RWPE2 (cell line): ENCODE data around the gene IRAG1.
A peak's percentile ranks its signal among the peaks of the same experiment; 100 is the strongest.

ENCODE experiments used
- ATAC-seq: fragments of 200-7000 bp; cut with Tn5 transposase; 3 replicates; pipeline ENCODE4 v1.9.1; 2021; ENCODE audit warnings: low read depth
- DNase-seq: peaks from one replicate; pipeline ENCODE4 v3.0.0-alpha.2; 2020; ENCODE audit warnings: low spot score
- H3K27ac ChIP-seq: fragments of 450-650 bp; 2 replicates; pipeline ENCODE4 v1.5.1; 2017; ENCODE audit warnings: mild to moderate bottlenecking; ENCODE audit not compliant: poor library complexity, severe bottlenecking
- H3K27me3 ChIP-seq: fragments of 250-450 bp; sonication (Bioruptor Pico); 2 replicates; pipeline ENCODE4 v1.5.1; 2021; ENCODE audit warnings: mild to moderate bottlenecking, moderate library complexity; ENCODE audit not compliant: insufficient read depth, poor library complexity, severe bottlenecking
- H3K36me3 ChIP-seq: fragments of 250-450 bp; sonication (Bioruptor Pico); 2 replicates; pipeline ENCODE4 v1.5.1; 2020; ENCODE audit warnings: low read depth, mild to moderate bottlenecking, moderate library complexity
- H3K4me1 ChIP-seq: fragments of 250-450 bp; sonication (Bioruptor Pico); 2 replicates; pipeline ENCODE4 v1.5.1; 2021; ENCODE audit warnings: mild to moderate bottlenecking, moderate library complexity; ENCODE audit not compliant: insufficient read depth, poor library complexity, severe bottlenecking
- H3K4me3 ChIP-seq: fragments of 250-450 bp; sonication (Bioruptor Pico); 2 replicates; pipeline ENCODE4 v1.5.1; 2021; ENCODE audit warnings: mild to moderate bottlenecking, moderate library complexity; ENCODE audit not compliant: severe bottlenecking
- H3K9me3 ChIP-seq: fragments of 250-450 bp; sonication (Bioruptor Pico); 2 replicates; pipeline ENCODE4 v1.5.1; 2021; ENCODE audit warnings: mild to moderate bottlenecking, moderate library complexity; ENCODE audit not compliant: severe bottlenecking
- TF ChIP-seq, protein P1 (sequence below): fragments of 450-650 bp; IDR thresholded peaks from one replicate; pipeline ENCODE4 v1.5.1; 2017; ENCODE audit warnings: mild to moderate bottlenecking, moderate library complexity; ENCODE audit not compliant: poor library complexity, severe bottlenecking

The IRAG1 gene

DNA sequence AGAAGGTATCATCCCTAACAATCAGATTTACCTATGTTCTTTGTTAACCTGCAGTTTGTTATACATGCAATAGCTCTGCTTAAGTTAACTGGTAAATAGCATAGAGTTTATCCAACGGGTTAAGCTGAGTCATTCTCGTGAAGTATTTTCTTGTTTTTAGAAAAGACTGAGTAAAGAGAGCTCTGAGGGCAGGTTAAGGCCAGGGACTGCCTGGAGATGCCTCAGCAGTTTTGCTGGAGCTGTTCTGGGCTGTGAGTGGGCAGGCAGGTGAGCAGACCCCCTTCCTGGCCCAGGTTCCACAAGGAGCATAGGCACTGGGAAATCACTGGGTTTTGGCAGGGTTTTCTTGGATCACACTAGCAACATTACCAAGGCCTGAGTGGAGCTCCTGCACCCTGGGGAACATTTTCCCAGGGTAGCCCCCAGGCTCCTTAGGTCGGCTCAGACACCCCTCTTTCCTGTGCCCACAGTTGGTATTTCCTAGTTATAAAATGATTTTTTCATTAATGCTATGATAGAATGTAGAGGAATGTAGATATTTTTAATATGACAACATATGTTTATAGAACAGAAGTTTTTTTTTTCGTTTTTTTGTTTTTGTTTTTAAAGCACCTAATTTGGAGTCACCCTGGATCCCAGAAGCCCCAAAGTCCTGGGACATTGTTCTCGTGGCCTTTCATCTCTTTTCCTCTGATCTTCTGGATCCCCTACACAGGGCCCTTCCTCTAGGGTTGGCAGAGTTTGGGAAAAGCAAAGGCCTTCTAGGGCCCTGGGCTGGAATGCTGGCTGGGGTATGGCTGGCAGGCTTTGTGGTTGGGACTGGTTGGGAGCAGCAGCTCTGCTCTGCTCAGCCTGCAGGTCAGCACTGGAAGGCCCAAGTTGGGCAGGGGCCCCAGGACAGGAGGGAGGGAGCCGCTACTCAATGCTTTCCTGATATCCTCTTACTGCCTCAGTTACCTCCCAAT is 26.7 kb downstream of the IRAG1 start:
- peak; percentile 25; the same call in 1 of the 3 replicates for ATAC-seq
- TF ChIP-seq, protein P1, sequence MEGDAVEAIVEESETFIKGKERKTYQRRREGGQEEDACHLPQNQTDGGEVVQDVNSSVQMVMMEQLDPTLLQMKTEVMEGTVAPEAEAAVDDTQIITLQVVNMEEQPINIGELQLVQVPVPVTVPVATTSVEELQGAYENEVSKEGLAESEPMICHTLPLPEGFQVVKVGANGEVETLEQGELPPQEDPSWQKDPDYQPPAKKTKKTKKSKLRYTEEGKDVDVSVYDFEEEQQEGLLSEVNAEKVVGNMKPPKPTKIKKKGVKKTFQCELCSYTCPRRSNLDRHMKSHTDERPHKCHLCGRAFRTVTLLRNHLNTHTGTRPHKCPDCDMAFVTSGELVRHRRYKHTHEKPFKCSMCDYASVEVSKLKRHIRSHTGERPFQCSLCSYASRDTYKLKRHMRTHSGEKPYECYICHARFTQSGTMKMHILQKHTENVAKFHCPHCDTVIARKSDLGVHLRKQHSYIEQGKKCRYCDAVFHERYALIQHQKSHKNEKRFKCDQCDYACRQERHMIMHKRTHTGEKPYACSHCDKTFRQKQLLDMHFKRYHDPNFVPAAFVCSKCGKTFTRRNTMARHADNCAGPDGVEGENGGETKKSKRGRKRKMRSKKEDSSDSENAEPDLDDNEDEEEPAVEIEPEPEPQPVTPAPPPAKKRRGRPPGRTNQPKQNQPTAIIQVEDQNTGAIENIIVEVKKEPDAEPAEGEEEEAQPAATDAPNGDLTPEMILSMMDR = no peak
- Histone ChIP-seq H3K9me3 (no peaks in the 10 kb centered on the region), H3K27ac (no peak overlapping the region), H3K36me3 (no peaks in the 10 kb centered on the region), H3K4me1 (no peaks in the 10 kb centered on the region), H3K27me3 (no peaks in the 10 kb centered on the region), H3K4me3 (no peak overlapping the region)
- no peak for DNase-seq

DNA sequence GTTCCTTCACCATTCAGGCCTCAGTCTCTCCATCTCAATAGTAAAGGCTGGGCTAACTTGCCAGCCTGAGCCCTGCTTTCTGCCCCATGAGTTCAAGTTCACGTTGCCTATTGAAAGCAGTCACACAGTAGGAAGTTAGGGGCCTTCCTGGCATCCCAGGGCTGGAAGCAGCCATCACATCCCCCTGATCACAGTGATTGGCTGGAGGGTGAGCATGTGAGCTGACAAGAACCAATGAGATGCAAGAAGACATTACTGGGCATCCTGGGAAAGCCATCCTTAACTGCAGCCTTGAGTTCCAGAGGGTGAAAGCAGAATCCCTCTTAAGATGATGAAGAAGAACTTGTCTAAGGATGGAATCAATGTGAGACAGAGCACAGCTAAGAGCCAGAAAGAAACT is 29.1 kb downstream of the IRAG1 start:
- H3K27me3 ChIP-seq = no peaks in the 10 kb centered on the region
- TF ChIP-seq, protein P1 = no peak
- H3K4me3 ChIP-seq = no peak overlapping the region
- H3K27ac ChIP-seq = no peak overlapping the region
- H3K4me1 ChIP-seq = peaks cover 4% of the 10 kb centered on the region
- DNase-seq = no peak
- H3K36me3 ChIP-seq = no peaks in the 10 kb centered on the region
- no peak for ATAC-seq
- no peaks in the 10 kb centered on the region for H3K9me3 ChIP-seq

DNA sequence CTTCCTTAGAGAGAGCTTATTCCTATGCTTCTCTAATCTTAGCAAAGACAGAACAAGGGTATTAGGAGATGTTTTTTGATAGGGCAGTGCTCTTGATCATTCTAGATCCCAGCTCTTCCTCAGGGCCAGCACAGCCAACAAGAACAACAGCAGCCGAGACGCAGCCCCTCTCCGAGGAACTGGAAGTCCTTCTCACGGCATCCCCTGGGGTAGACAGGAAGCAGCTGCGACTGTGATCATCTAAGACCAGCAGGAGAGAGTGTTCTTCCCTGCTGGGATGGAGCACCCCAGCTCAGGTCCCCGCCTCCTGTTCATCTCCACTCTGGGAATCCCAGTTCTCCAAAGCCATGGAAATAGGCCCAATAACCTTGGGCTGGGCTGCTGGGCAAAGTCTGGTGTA is 29.6 kb downstream of the IRAG1 start:
- DNase-seq (no peak), ATAC-seq (no peak)
- H3K9me3 ChIP-seq = no peaks in the 10 kb centered on the region
- TF ChIP-seq, protein P1 = no peak
- no peak overlapping the region for H3K4me3 ChIP-seq
- peaks cover 9% of the 10 kb centered on the region for H3K4me1 ChIP-seq
- H3K27me3 ChIP-seq = no peaks in the 10 kb centered on the region
- H3K27ac ChIP-seq = no peak overlapping the region
- no peaks in the 10 kb centered on the region for H3K36me3 ChIP-seq

DNA sequence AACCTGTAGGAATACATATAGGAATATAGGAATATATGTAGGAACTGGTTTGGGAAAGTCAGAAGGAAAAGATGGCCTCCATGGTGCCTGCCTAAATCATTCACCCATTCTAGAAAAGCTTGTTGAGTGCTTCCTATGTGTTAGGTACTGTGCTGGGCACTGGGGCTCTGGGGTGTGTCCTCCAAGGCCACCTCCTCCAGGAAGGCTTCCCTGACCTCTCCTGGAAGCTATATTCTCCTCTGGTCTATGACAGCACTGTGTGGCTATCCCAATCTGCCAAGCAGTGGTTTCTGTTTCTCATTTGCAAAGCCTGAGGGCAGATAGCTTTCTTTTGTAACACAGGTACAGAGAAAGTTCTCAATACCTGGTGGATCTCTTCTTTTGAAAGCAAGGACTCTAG is 30.2 kb downstream of the IRAG1 start:
- H3K36me3 ChIP-seq = no peaks in the 10 kb centered on the region
- no peaks in the 10 kb centered on the region for H3K27me3 ChIP-seq
- DNase-seq = no peak
- peaks cover 11% of the 10 kb centered on the region for H3K4me1 ChIP-seq
- H3K9me3 ChIP-seq = no peaks in the 10 kb centered on the region
- ATAC-seq = no peak
- H3K27ac ChIP-seq = no peak overlapping the region
- no peak overlapping the region for H3K4me3 ChIP-seq
- TF ChIP-seq, protein P1 = no peak

DNA sequence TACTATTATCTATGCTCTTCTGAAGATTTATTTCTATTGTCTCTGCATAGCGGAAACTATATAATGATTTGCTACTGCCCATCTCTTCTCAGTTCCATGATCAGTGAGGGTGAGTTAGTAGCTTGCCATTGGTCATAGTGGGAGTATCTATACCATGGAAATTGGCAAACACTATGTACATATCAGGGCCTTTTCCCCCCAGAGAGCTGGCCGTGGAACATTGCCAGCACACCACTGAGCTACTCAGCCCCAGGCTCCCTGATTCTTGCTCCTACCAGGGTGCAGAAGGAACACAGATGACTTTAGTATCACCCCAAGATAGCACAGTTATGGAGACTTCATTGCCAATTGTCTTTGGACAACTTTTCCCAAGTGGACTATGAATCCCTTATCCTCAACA is 33.2 kb downstream of the IRAG1 start:
- DNase-seq = no peak
- TF ChIP-seq, protein P1 = no peak
- ATAC-seq = no peak
- H3K36me3 ChIP-seq = no peaks in the 10 kb centered on the region
- H3K27ac ChIP-seq = peak overlapping the region; percentile 61
- peaks cover 20% of the 10 kb centered on the region for H3K4me1 ChIP-seq
- no peak overlapping the region for H3K4me3 ChIP-seq
- H3K9me3 ChIP-seq = no peaks in the 10 kb centered on the region
- H3K27me3 ChIP-seq = no peaks in the 10 kb centered on the region
